Cerebellar cortex (tissue), 1 donor: ENCODE measurements around the gene L3MBTL2.
"Not testable (repeated sequence)": the region's sequence is repeated elsewhere in the genome, so short reads cannot be mapped to it uniquely, and the experiment has no call there.

Experiments
- DNase-seq: peaks from one replicate; pipeline ENCODE4 v3.0.0-alpha.2; 2015; ENCODE audit warnings: low spot score

L3MBTL2 gene

DNA sequence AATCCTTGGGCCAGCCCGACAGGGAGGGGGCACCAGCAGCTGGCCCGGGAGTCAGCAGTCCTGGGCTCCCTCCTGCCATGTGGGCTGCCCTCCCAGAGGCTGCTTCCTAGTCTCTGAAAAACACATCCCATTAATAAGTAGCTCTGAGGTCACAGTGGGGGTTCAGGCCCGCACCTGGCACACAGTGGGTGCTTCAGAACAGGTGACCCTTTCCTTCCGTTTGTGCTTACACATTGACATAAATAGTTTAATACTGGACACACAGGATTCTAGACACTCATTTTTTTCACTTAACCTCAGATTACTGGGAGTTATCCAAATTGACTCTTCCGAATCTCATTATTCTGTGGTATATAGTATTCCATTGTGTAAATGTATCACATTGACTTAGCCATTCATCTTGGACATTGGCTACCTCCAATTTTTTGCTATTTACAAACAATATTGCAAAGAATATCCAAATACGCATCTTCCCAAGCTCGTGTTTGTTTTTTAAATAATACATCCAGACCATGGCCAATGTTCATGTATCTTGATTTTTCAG lies 36.1 kb downstream of the L3MBTL2 start:
- no peak for DNase-seq

- no peak for DNase-seq
Measured at GRCh38 chr22:41242396-41243117, 37.4 kb downstream of the L3MBTL2 start.

GRCh38 chr22:41243361-41243760 lies 38.2 kb downstream of the L3MBTL2 start:
- DNase-seq: no peak

DNA sequence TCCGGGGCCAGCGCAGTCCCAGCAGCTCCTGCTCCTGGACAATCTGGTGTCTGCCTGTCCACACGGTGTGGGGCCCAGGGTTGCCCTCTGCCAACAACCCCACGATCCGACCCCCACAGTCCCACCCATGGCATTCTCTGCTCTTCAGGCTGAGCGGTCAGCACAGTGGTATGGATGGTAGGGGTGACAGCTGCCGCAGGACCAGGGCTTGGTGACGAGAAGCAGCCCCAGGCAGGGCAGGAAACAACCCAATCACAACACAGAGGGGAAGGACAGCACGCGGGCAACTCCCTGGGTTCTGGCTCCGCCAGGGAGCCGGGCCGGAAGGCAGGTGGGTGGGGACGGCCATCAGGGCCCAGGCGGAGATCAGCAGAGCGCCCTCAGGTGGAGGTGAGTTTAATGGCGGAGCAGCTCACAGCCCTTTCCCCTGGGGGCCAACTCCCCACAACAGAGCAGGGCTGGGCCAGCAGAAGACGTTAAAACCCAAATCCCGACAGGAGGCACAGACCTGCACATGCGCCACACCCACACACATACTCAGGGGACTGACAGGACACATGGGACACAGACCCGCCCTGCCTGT lies 40.9 kb downstream of the L3MBTL2 start:
- no peak for DNase-seq

DNA sequence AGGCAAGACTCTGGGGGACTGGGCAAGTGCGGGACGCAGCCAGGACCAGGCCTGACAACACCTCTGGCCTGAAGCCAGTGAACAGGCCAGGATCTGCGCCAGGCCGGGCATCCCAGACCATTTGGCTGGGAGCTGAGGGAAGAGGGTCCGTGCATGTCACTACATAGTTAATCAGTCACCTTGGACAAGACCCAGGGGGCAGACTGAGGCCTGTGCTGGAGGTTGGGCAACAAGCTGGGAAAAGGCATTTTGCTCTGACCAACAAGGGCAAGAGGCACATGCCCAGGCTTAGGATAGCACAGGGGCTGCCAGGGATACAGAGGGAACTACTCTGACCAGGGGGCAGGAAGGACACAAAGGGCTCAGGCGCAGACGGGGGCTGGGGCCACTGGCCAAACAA lies 42.6 kb downstream of the L3MBTL2 start:
- DNase-seq: no peak

DNA sequence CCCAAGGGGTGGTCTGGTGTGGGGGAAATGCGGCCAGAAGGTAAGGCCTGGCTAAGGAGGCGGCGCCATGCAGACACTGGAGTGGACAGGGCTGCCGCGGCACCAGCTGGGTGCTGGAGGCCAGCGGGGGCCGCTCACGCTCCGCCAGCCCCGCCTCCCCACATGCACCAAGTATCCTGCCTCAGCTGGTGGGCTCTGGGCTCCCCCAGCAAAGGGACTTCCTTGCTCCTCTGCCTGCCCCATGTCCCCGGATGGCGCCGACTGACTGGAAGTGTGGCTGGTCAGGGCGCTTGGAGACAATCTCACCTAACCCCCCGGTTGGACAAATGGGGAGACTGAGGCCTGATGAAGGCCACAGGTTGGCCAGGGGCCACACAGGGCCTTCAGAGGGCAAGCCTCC lies 43.2 kb downstream of the L3MBTL2 start:
- DNase-seq: no peak

- DNase-seq: no peak
Measured at GRCh38 chr22:41248758-41249157, 43.6 kb downstream of the L3MBTL2 start.

DNA sequence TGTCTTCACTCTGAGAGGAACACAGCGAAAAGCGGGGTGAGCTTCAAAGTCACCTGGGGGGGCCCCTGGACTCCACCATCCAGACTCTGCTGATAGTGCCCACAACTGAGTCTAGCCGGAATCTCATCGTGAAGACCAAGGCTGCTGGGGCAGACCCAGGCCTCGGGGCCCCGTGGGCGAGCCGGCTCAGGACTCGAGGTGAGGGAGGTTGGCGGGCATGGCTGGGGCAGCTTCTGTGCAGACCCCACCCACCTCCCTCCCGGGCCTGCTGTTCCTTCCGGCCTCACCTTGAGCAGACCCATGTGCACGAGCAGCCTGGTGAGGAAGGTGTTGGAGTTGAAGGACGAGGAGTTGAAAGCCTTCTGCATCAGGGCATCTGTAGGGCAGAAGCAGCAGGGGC lies 44.3 kb downstream of the L3MBTL2 start:
- no peak for DNase-seq

DNA sequence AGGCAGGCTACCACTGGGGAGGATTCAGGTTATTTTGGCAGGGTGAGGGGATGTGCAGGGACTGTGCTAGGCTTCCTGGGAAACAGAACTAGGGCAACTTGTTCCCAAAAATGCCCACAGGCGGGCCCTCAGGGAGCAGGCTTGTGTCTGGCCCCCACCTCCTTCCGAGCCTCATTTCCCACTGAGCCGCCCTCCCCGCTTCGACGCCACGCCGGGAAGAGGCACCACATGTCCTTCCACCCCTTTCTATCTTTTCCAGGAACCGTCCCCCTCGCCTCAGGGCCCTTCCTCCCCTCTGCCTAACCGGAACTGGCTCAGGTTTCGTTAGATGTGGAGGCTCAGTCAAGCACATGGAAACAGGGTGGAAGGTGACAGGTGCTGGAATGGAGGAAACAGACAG lies 45.0 kb downstream of the L3MBTL2 start:
- DNase-seq: no peak

DNA sequence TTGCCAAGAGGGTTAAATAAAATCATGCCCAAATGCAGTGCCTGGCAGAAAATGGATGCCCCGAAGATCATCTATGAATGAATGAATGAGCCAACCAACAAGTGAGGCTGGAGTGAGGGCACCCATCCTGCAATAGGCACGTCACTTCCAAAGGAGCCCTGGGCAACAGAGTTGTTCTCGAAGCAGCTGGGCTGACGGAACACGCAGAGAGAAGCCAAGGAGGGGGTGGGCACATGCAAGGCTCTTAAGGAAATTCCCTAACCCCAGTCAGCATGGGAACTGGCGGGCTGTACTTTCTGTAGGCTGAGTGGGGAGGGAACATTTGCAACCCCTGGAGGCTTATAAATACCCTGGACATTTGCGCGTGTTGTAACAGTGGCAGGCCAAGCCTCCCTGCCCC lies 47.3 kb downstream of the L3MBTL2 start:
- DNase-seq: no peak

GRCh38 chr22:41254230-41254629 lies 49.1 kb downstream of the L3MBTL2 start:
- DNase-seq: no peak

DNA sequence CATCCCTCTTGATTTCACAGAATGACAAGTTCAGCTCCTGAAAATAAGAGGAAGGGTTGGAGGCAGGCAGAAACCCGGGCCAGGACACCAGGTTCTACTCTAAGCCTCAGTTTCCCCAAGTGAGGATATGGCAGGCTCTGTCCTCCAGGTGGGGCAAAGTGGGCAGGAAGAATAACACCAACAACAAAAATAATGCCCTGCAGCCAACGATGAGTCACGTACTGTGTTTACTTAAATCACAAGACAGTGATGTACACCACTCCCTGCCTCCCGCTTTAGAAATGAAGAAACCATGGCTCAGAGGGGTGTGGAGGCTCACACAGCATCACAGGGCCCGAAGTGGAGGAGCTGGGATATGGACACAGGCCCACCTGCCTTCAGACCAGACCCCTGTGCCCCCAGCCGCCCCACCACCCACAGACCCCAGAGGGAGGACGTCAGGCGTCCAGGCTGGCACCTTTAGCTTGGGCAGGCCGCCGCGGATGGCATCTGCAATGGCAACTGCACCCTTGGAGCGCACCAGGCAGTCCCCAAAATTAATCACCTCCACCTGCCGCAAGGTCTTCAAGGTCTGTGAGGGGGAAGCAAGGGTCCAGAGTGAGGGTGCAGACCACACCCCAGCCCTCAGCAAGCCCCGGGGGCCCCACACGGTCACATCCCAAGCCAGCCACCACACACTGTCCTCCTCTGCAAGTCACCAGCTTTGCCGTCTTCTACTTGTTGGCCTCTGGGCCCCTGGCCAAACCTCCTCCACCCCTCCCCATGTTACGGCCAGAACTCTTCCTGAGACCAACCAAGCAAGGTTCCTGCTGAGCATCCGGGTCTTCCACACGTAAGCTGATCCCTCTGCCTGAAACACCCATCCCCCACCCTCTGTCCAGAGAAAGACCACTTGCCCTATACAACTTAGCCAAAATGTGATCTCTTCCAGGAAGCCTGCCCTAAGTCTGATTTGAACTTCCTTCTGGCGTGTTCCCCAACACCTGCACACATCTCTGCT lies 51.4 kb downstream of the L3MBTL2 start:
- DNase-seq: no peak

- no peak for DNase-seq
Measured at GRCh38 chr22:41257696-41258095, 52.6 kb downstream of the L3MBTL2 start.

DNA sequence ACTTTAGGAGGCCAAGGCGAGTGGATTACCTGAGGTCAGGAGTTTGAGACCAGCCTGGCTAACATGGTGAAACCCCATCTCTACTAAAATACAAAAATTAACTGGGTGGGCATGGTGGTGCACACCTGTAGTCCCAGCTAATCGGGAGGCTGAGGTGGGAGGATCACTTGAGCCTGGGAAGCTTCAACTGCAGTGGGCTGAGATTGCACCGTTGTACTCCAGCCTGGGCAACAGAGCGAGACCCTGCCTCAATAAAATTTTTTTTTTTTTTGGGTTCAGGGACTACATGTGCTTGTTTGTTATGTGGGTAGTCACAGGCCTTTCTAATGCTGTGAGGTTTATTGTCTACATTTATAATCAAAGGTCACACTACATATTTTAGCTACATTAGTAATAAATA lies 54.6 kb downstream of the L3MBTL2 start:
- DNase-seq: not testable (repeated sequence)

GRCh38 chr22:41260871-41261270 lies 55.8 kb downstream of the L3MBTL2 start:
- DNase-seq: no peak

DNA sequence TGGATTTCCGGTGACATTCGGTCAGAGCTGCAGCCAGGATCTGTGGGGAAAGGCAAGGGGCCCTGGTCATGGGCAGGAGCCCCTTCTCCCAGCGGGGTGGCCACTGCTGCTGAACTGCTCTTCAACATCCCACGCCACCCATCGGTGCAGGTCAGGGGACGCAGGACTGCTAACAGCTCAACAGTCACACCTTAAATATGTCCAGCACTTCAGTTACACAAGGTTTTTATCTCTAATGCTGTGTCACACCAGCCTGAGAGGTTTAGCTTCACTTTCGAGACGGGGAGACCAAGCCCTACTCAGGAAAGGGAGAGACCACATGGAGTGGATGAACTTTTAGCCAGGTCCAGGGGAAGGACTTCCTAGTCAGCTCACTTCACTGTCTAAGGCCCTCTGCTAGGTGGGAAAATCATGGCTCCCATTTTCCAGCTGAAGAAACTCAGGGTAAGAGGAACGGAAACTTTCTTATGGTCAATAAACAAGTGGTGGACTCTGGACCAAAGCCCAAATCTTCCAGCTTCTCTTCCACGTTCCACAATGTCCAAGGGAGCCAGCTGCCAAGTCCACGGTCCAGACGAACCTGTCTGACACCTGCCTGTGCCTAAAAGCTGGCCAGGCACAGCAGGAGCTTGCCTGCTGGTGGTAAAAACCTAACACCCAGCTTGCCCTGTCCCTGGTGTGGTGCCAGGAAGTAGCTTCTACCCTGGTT lies 56.6 kb downstream of the L3MBTL2 start:
- no peak for DNase-seq

DNA sequence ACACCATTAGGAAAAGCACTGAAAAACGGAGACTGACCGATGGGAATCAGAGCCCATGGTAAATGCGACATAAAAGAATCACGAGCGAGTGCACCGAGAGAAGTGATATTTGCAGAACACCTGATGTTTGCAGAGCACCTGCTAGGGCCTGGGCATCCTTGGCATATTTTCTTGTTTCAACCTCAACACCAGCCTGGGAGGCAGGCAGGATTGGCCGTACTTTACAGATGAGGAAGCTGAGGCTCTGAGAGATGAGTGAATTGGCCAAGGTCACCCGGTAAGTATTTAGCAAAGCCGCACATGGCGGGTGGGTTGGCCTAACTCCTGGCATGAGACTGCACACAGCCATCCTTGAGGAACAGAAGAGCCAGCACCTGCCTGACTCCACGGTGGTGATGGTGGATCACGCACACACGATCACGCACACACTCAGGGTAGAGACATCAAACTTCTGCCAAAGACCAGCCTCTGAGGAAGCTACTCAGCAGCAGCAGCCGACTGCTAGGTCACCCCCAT lies 57.2 kb downstream of the L3MBTL2 start:
- no peak for DNase-seq

DNA sequence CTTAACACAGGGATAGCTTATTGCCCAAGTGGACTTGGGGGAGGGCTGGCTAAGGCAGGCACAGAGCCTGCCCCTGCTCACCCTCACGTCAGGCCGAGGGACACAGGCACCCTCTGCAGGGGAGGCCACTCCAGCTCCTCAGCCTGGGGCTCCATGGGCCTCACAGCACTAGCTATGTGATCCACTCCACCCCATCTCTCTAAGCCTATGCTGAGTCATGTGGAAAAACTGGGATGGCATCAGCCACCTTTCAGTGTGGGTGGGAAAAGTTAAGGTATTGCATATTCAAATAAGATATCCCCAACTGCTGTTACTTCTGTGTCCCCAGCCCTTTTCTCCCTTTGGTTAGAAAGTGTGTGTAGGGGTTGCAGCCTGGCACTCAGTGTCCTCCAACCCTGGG lies 58.6 kb downstream of the L3MBTL2 start:
- DNase-seq: no peak

DNA sequence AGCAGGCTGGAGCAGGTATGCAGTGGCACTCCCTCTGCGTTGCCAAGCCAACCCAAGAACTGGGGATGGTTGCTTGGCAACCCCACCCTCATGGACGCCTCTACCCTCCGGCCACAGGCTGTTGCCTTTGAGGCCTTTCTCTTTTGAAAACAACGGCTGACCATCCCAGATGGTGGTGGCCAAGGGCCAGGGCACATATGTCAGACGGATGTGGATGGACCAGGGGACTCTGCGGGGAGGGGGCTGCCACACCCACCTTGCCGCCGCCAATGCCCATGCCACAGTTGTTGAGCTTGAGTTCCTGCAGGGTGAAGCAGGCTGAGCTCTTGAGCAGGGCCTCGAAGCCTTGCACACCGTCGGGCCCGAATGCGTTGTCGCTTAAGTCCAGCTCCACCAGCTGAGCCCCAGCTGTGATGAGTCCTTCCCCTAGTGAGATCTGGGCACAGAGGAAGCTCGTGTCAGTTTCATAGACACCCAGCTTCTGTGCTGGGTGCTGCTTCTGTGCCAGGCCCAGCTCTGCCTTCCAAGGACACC lies 59.4 kb downstream of the L3MBTL2 start:
- no peak for DNase-seq

- DNase-seq: no peak
Measured at GRCh38 chr22:41267958-41268357, 62.8 kb downstream of the L3MBTL2 start.

GRCh38 chr22:41271787-41272186 lies 66.7 kb downstream of the L3MBTL2 start:
- no peak for DNase-seq
